ENCODE results near the gene DYNLT2B. TPM values are rescaled to one million over a fixed set of nuclear protein-coding genes. Genes with fewer than 3 reads are reported as not detected.

DYNLT2B gene
- total and polyA plus RNA-seq, 2 donors (not counting 3 experiments of a cell fraction or from before 2014, with no cell fraction given): 9.2 to 13.9 TPM

GRCh38 chr3:196281962-196282361, 36.1 kb downstream of the DYNLT2B start:
- intact Hi-C loops (cut with micrococcal nuclease): no loop called here
- no peak overlapping the region for H2AFZ ChIP-seq (ENCODE audit: low read depth, low read length)
- H3K4me3 ChIP-seq (replicated peaks in 1 of 3; ENCODE audit: insufficient read depth in 1 of 3, low read depth in 1 of 3, low read length in 3 of 3): no peak overlapping the region
- peaks cover 13% of the 10 kb centered on the region for H3K4me1 ChIP-seq (ENCODE audit: control insufficient read depth, extremely low read depth, insufficient read depth, low read length)
- ChIA-PET CTCF (interaction anchor here (1.2 to 1.4 kb wide), 2 partner anchors 9 to 241 kb away, joined by 3 to 4 read pairs; no protein-coding TSS in a partner anchor), POLR2A (no interaction called here)
- DNase-seq (ENCODE audit: low read depth, low spot score): no peak
- no peaks in the 10 kb centered on the region for H3K27me3 ChIP-seq (ENCODE audit: control insufficient read depth in 2 of 2, insufficient read depth in 2 of 2, low read length in 2 of 2)
- no peaks in the 10 kb centered on the region for H3K9me1 ChIP-seq (replicated peaks; ENCODE audit: control insufficient read depth, extremely low read depth, insufficient read depth, low read length)
- H3K36me3 ChIP-seq (ENCODE audit: control insufficient read depth in 2 of 2, extremely low read depth in 1 of 2, insufficient read depth in 2 of 2, low read length in 2 of 2): no peaks in the 10 kb centered on the region
- H3K27ac ChIP-seq (ENCODE audit: insufficient read depth, low read depth, low read length): no peak overlapping the region
- peaks cover 79% of the 10 kb centered on the region for H3K79me2 ChIP-seq (ENCODE audit: control insufficient read depth, insufficient read depth, low read length)
- TF ChIP-seq POLR2A (IDR thresholded peaks at IDR 0.05; ENCODE audit: low read depth, low read length): no peak
- no peak for TF ChIP-seq CTCF (IDR thresholded peaks at IDR 0.05; ENCODE audit: extremely low read depth in 1 of 2, insufficient read depth in 1 of 2, low read depth in 1 of 2, low read length in 2 of 2)
- TF ChIP-seq POLR2AphosphoS5 (IDR thresholded peaks at IDR 0.05; ENCODE audit: insufficient read depth, low read depth, low read length): no peak
- no peak for TF ChIP-seq FOS (IDR thresholded peaks at IDR 0.05; ENCODE audit: borderline replicate concordance, insufficient read depth, low read length)
- TF ChIP-seq EZH2 (IDR thresholded peaks at IDR 0.05; ENCODE audit: borderline replicate concordance, low read depth, low read length, severe bottlenecking): no peak
- TF ChIP-seq MYC (IDR thresholded peaks at IDR 0.05; ENCODE audit: low read depth, low read length): no peak
- TF ChIP-seq JUN (IDR thresholded peaks at IDR 0.05; ENCODE audit: borderline replicate concordance, insufficient read depth, insufficient read length, low read depth): no peak
- TF ChIP-seq GATA2 (IDR thresholded peaks at IDR 0.05; ENCODE audit: insufficient read depth, insufficient read length, low read depth, low read length): no peak
- TF ChIP-seq MAX (IDR thresholded peaks at IDR 0.05; ENCODE audit: insufficient read depth, insufficient read length): no peak
- no peaks in the 10 kb centered on the region for H4K20me1 ChIP-seq (replicated peaks; ENCODE audit: control insufficient read depth, extremely low read depth, insufficient read depth, low read length)
- no peak overlapping the region for H3K9ac ChIP-seq (replicated peaks; ENCODE audit: extremely low read depth, insufficient read depth, low read length)
- no peaks in the 10 kb centered on the region for H3K9me3 ChIP-seq (replicated peaks; ENCODE audit: control insufficient read depth, insufficient read depth, low read length)
- no peak overlapping the region for H3K4me2 ChIP-seq (ENCODE audit: insufficient read depth, low read length)
- no peak for FAIRE-seq
- dilution Hi-C loops (cut with MboI; ENCODE audit: extremely low pct_ligation_motif_present, low sequenced_read_pairs): no loop called here
- BruUV-seq (replicated peaks): no TSS peak
